HG02759 (cell line): ENCODE data around the gene LINC00632.
A peak's percentile ranks its signal among the peaks of the same experiment; 100 is the strongest.
"Not testable (repeated sequence)": the region's sequence is repeated elsewhere in the genome, so short reads cannot be mapped to it uniquely, and the experiment has no call there.

Source experiments
- ATAC-seq: cut with Tn5 transposase; IDR thresholded peaks from one replicate; pipeline ENCODE4 v1.9.1; 2021; ENCODE audit warnings: mild to moderate bottlenecking, moderate library complexity; ENCODE audit not compliant: unreplicated experiment

The LINC00632 gene

GRCh38 chrX:140709421-140709846 is at the start of gene LINC00632:
Gene LINC00632 (plus strand): TSS chrX:140709759.
- ATAC-seq = no peak

- ATAC-seq = no peak
These were observed 47.9 kb upstream of the LINC00632 start for GRCh38 chrX:140661643-140662042.

- ATAC-seq = no peak
These were observed 44.6 kb upstream of the LINC00632 start for GRCh38 chrX:140664939-140665338.

- no peak for ATAC-seq
These were observed 36.5 kb upstream of the LINC00632 start for GRCh38 chrX:140672840-140673731.

GRCh38 chrX:140687706-140688105 is 21.9 kb upstream of the LINC00632 start:
- ATAC-seq = no peak

GRCh38 chrX:140691596-140691995 is 18.0 kb upstream of the LINC00632 start:
- not testable (repeated sequence) for ATAC-seq

- ATAC-seq = no peak
These were observed 11.9 kb upstream of the LINC00632 start for GRCh38 chrX:140697618-140698017.

- no peak for ATAC-seq
These were observed 8.1 kb upstream of the LINC00632 start for GRCh38 chrX:140701480-140701879.

- no peak for ATAC-seq
These were observed 1.2 kb downstream of the LINC00632 start for GRCh38 chrX:140710710-140711109.

GRCh38 chrX:140711894-140712293 is 2.3 kb downstream of the LINC00632 start:
- no peak for ATAC-seq

- no peak for ATAC-seq
These were observed 3.0 kb downstream of the LINC00632 start for GRCh38 chrX:140712413-140713173.

GRCh38 chrX:140713174-140713539 is 3.6 kb downstream of the LINC00632 start:
- no peak for ATAC-seq

GRCh38 chrX:140715787-140716186 is 6.2 kb downstream of the LINC00632 start:
- ATAC-seq = no peak

- no peak for ATAC-seq
These were observed 13.7 kb downstream of the LINC00632 start for GRCh38 chrX:140723121-140723715.

GRCh38 chrX:140724309-140724708 is 14.8 kb downstream of the LINC00632 start:
- no peak for ATAC-seq

- ATAC-seq = no peak
These were observed 15.2 kb downstream of the LINC00632 start for GRCh38 chrX:140724736-140725135.

- no peak for ATAC-seq
These were observed 15.9 kb downstream of the LINC00632 start for GRCh38 chrX:140725500-140725899.

GRCh38 chrX:140733766-140734342 is 24.3 kb downstream of the LINC00632 start:
- ATAC-seq = peak; percentile 78

- ATAC-seq = no peak
These were observed 34.5 kb downstream of the LINC00632 start for GRCh38 chrX:140744085-140744484.

- ATAC-seq = no peak
These were observed 47.4 kb downstream of the LINC00632 start for GRCh38 chrX:140756941-140757340.

- ATAC-seq = peak; percentile 80
These were observed 52.5 kb downstream of the LINC00632 start for GRCh38 chrX:140762061-140762460.
